ENCODE data around the gene USP40. TPM values are rescaled to one million over a fixed set of nuclear protein-coding genes. Genes with fewer than 3 reads are reported as not detected.
"Not testable (repeated sequence)": the region's sequence is repeated elsewhere in the genome, so short reads cannot be mapped to it uniquely, and the experiment has no call there.

The USP40 gene
- total and polyA plus RNA-seq, 10 of the 15 experiments (the other 5 are each of a cell fraction or from before 2014, with no cell fraction given): 3.4 to 20.8 (median 15.2) TPM

GRCh38 chr2:233577341-233577740 is 10.8 kb upstream of the USP40 start:
- H4K20me1 ChIP-seq (ENCODE audit: control insufficient read depth, insufficient read depth); DNase-seq (ENCODE audit: low read depth, low spot score); H3K4me2 ChIP-seq (ENCODE audit: control insufficient read depth, insufficient read depth); FAIRE-seq; H3K36me3 ChIP-seq (ENCODE audit: control insufficient read depth in 2 of 2, insufficient read depth in 2 of 2, low read length in 1 of 2); H3K27me3 ChIP-seq (replicated peaks in 1 of 2; ENCODE audit: control insufficient read depth in 2 of 2, insufficient read depth in 2 of 2, low read length in 1 of 2); intact Hi-C loops (cut with micrococcal nuclease; ENCODE audit: unreplicated experiment); CTCF ChIA-PET; H3K9me3 ChIP-seq (replicated peaks; ENCODE audit: control insufficient read depth, insufficient read depth, low read length); RAD21 ChIA-PET (ENCODE audit: unreplicated experiment); in situ Hi-C loops (cut with MboI); H3K4me3 ChIP-seq; H3K27ac ChIP-seq (ENCODE audit: control insufficient read depth, insufficient read depth); H3K79me2 ChIP-seq (ENCODE audit: control insufficient read depth, insufficient read depth, low read length); H3K9ac ChIP-seq (ENCODE audit: control insufficient read depth, insufficient read depth, low read length); BruUV-seq (replicated peaks); SMC1A ChIA-PET (ENCODE audit: uncharacterized antibody, unreplicated experiment); H3K4me1 ChIP-seq (ENCODE audit: control insufficient read depth, insufficient read depth, low read length); ATAC-seq; H2AFZ ChIP-seq (ENCODE audit: control insufficient read depth, low read depth, low read length): not testable (repeated sequence)
- POLR2A ChIA-PET: interaction anchor here (0.7 kb wide), 1 partner anchor 71 kb away, joined by 4 read pairs; no protein-coding TSS in a partner anchor
- WGBS (ENCODE audit: insufficient coverage, insufficient replicate concordance, low lambda C conversion rate, missing lambda C conversion rate): 5% methylated on average over 5 of the region's 5 CpGs

DNA sequence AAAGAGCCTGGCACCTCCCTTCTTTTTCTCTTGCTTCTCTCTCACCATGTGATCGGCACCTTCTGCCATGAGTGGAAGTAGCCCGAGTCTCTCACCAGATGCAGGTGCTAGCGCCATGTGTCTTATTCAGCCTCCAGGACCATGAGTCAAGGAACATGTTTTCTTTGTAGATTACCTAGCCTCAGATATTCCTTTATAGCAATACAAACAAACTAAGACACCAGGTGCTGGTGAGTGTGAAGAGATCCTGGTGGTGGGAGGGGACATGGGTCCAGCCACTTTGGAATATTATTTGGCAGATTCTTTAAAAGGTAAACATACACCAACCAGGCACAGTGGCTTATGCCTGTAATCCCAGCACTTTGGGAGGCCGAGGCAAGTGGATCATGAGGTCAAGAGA is 5.9 kb upstream of the USP40 start:
- ChIA-PET POLR2A (interaction anchor here (0.7 kb wide), 2 partner anchors 25 to 473 kb away, joined by 7 to 10 read pairs; no protein-coding TSS in a partner anchor), RAD21 (ENCODE audit: unreplicated experiment) (no interaction called here), CTCF (no interaction called here), SMC1A (ENCODE audit: uncharacterized antibody, unreplicated experiment) (interaction anchor here (1.3 kb wide), 1 partner anchor 8 kb away, joined by 3 read pairs; no protein-coding TSS in a partner anchor)
- Histone ChIP-seq H3K4me3 (no peak overlapping the region), H3K9ac (ENCODE audit: control insufficient read depth, insufficient read depth, low read length) (no peak overlapping the region), H3K36me3 (ENCODE audit: control insufficient read depth in 2 of 2, insufficient read depth in 2 of 2, low read length in 1 of 2) (no peaks in the 10 kb centered on the region), H3K9me3 (replicated peaks; ENCODE audit: control insufficient read depth, insufficient read depth, low read length) (no peaks in the 10 kb centered on the region), H3K27me3 (replicated peaks in 1 of 2; ENCODE audit: control insufficient read depth in 2 of 2, insufficient read depth in 2 of 2, low read length in 1 of 2) (no peaks in the 10 kb centered on the region), H3K4me1 (ENCODE audit: control insufficient read depth, insufficient read depth, low read length) (no peaks in the 10 kb centered on the region), H4K20me1 (ENCODE audit: control insufficient read depth, insufficient read depth) (no peaks in the 10 kb centered on the region), H3K4me2 (ENCODE audit: control insufficient read depth, insufficient read depth) (no peak overlapping the region), H3K27ac (ENCODE audit: control insufficient read depth, insufficient read depth) (no peak overlapping the region), H3K79me2 (ENCODE audit: control insufficient read depth, insufficient read depth, low read length) (no peaks in the 10 kb centered on the region), H2AFZ (ENCODE audit: control insufficient read depth, low read depth, low read length) (no peak overlapping the region)
- 75% methylated on average over 4 of the region's 4 CpGs for WGBS (ENCODE audit: insufficient coverage, insufficient replicate concordance, low lambda C conversion rate, missing lambda C conversion rate)
- no peak for FAIRE-seq
- no TSS peak for BruUV-seq (replicated peaks)
- intact Hi-C loops (cut with micrococcal nuclease; ENCODE audit: unreplicated experiment) (no loop called here), in situ Hi-C loops (cut with MboI) (no loop called here)
- no peak for ATAC-seq
- no peak for DNase-seq (ENCODE audit: low read depth, low spot score)
- TF ChIP-seq JUND (IDR thresholded peaks at IDR 0.05; ENCODE audit: low read depth, low read length): no peak
- no peak for TF ChIP-seq ETV6 (conservative IDR thresholded peaks at IDR 0.05 in 1 of 2, IDR thresholded peaks at IDR 0.05 in 1 of 2; ENCODE audit: borderline replicate concordance in 1 of 2, low read depth in 1 of 2)
- TF ChIP-seq ZNF384 (IDR thresholded peaks at IDR 0.05; ENCODE audit: borderline replicate concordance, low read depth, low read length): no peak
- TF ChIP-seq STAT1 (conservative IDR thresholded peaks at IDR 0.05): no peak
- TF ChIP-seq SMC3 (IDR thresholded peaks at IDR 0.05; ENCODE audit: borderline replicate concordance, low read length): no peak
- TF ChIP-seq LARP7 (IDR thresholded peaks at IDR 0.05): no peak
- TF ChIP-seq RELA (IDR thresholded peaks at IDR 0.05; ENCODE audit: borderline replicate concordance, partially characterized antibody): no peak
- TF ChIP-seq NFYA (IDR thresholded peaks at IDR 0.05; ENCODE audit: borderline replicate concordance, low read depth, low read length): no peak
- TF ChIP-seq, protein P1, sequence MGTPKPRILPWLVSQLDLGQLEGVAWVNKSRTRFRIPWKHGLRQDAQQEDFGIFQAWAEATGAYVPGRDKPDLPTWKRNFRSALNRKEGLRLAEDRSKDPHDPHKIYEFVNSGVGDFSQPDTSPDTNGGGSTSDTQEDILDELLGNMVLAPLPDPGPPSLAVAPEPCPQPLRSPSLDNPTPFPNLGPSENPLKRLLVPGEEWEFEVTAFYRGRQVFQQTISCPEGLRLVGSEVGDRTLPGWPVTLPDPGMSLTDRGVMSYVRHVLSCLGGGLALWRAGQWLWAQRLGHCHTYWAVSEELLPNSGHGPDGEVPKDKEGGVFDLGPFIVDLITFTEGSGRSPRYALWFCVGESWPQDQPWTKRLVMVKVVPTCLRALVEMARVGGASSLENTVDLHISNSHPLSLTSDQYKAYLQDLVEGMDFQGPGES (IDR thresholded peaks at IDR 0.05): no peak
- TF ChIP-seq NR2F1 (conservative IDR thresholded peaks at IDR 0.05): no peak
- no peak for TF ChIP-seq EP300 (IDR thresholded peaks at IDR 0.05; ENCODE audit: borderline replicate concordance in 1 of 2, control insufficient read depth in 1 of 2, low read depth in 2 of 2, low read length in 2 of 2)
- no peak for TF ChIP-seq MTA3 (IDR thresholded peaks at IDR 0.05; ENCODE audit: borderline replicate concordance, low read length)
- TF ChIP-seq PRDM15 (CRISPR knock-in tag; IDR thresholded peaks at IDR 0.05): no peak

All from GM12878 (cell line).